Upper lobe of right lung (tissue), 1 donor: ENCODE results near the gene CHIT1. TPM values are rescaled to one million over a fixed set of nuclear protein-coding genes. Genes with fewer than 3 reads are reported as not detected.

Source experiments
- ATAC-seq: fragments of 200-7000 bp; cut with Tn5 transposase; one replicate; pipeline ENCODE4 v1.9.1; 2020; ENCODE audit warnings: mild to moderate bottlenecking, moderate library complexity
- DNase-seq: peaks from one replicate; pipeline ENCODE4 v3.0.0-alpha.2; 2020
- H3K27ac ChIP-seq: fragments of 200-600 bp; one replicate; pipeline ENCODE4 v1.8.0; 2022
- H3K27me3 ChIP-seq: fragments of 200-600 bp; one replicate; pipeline ENCODE4 v1.8.0; 2022; ENCODE audit warnings: mild to moderate bottlenecking
- H3K36me3 ChIP-seq: fragments of 200-600 bp; one replicate; pipeline ENCODE4 v1.8.0; 2022
- H3K4me1 ChIP-seq: fragments of 200-600 bp; one replicate; pipeline ENCODE4 v1.8.0; 2022
- H3K4me3 ChIP-seq: fragments of 200-600 bp; one replicate; pipeline ENCODE4 v1.8.0; 2022; ENCODE audit warnings: mild to moderate bottlenecking
- H3K9me3 ChIP-seq: fragments of 200-600 bp; one replicate; pipeline ENCODE4 v1.8.0; 2022
- CTCF ChIP-seq: fragments of 200-600 bp; IDR thresholded peaks from one replicate; pipeline ENCODE4 v1.8.0; 2022; ENCODE audit warnings: antibody characterized with exemption
- intact Hi-C: fragments of 100-400 bp; cut with DNase I; formaldehyde crosslinking; loops from one replicate; pipeline ENCODE4 v1.11.0; 2022
- total RNA-seq: library from RNA; stranded (reverse); fragmentation: NEBNext Ultra II Directional; extraction: Animal tissue kit (Norgen Biotek cat#: 25700); gene quantifications from one replicate; pipeline ENCODE4 v1.2.1, GENCODE V29; 2021
- donor health status: DM: no; HTN: yes; CAD: no; lungs with severe emphysema.

The CHIT1 gene
- total RNA-seq, 1 donor from 2014 or later = 751 TPM

DNA sequence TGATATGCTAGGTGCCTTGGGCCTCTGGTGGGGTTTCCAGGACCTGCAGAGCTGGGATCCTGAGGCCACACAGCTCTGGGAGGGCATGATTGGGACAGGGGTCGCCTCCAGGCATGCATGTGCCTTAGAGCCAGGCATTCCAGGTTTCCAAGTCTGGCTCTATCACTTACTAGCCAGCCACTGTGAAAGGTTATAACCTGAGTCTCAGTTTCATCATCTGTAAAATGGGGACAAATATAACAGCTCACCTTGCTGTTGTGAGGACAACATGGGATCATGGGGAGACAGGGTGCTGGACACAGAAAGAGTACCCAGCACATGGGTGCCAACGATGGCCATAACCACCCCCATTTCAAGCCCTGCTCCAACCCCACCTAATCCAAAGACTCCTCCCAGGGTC is 45.6 kb downstream of the CHIT1 start:
- intact Hi-C loops = no loop called here
- DNase-seq (no peak), ATAC-seq (no peak)
- no peaks in the 10 kb centered on the region for H3K27me3 ChIP-seq
- no peaks in the 10 kb centered on the region for H3K36me3 ChIP-seq
- H3K27ac ChIP-seq = no peak overlapping the region
- peaks cover 6% of the 10 kb centered on the region for H3K4me1 ChIP-seq
- H3K9me3 ChIP-seq = no peaks in the 10 kb centered on the region
- H3K4me3 ChIP-seq = no peak overlapping the region
- TF ChIP-seq CTCF = no peak

- DNase-seq (peak; percentile 20), ATAC-seq (no peak)
- Histone ChIP-seq H3K4me1 (peaks cover 6% of the 10 kb centered on the region), H3K27ac (no peak overlapping the region), H3K4me3 (no peak overlapping the region), H3K9me3 (no peaks in the 10 kb centered on the region), H3K36me3 (no peaks in the 10 kb centered on the region), H3K27me3 (no peaks in the 10 kb centered on the region)
- intact Hi-C loops = no loop called here
- no peak for TF ChIP-seq CTCF
Observed at GRCh38 chr1:203182387-203182953, 47.0 kb downstream of the CHIT1 start.

GRCh38 chr1:203181586-203182386 is 47.7 kb downstream of the CHIT1 start:
- ATAC-seq (no peak), DNase-seq (peak; percentile 60)
- TF ChIP-seq CTCF = no peak
- intact Hi-C loops = no loop called here
- H3K27me3 ChIP-seq = no peaks in the 10 kb centered on the region
- no peaks in the 10 kb centered on the region for H3K9me3 ChIP-seq
- H3K27ac ChIP-seq = no peak overlapping the region
- H3K4me1 ChIP-seq = peaks cover 6% of the 10 kb centered on the region
- H3K4me3 ChIP-seq = no peak overlapping the region
- no peaks in the 10 kb centered on the region for H3K36me3 ChIP-seq

- Histone ChIP-seq H3K4me1 (peaks cover 4% of the 10 kb centered on the region), H3K27me3 (no peaks in the 10 kb centered on the region), H3K36me3 (no peaks in the 10 kb centered on the region), H3K9me3 (no peaks in the 10 kb centered on the region), H3K4me3 (no peak overlapping the region), H3K27ac (no peak overlapping the region)
- peak; percentile 19 for DNase-seq
- no peak for ATAC-seq
- no peak for TF ChIP-seq CTCF
- intact Hi-C loops = no loop called here
Observed at GRCh38 chr1:203180611-203181330, 48.7 kb downstream of the CHIT1 start.

DNA sequence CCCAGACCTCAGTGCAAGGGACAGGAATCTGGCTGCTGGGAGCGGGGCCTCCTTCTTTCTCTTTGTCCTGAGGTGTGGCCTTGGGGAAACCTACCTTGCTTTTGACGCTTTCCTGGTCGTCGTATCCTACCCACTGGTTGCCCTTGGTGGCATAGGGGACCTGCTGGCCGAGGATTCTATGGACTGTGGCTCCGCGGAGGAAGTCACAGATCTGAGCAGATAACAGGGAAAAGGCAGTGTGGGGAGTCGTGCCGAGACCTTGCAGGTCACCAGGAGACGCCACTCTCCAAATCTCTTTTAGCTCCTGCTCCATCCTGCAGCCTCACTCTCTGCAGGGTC is 49.8 kb downstream of the CHIT1 start:
- Histone ChIP-seq H3K9me3 (no peaks in the 10 kb centered on the region), H3K27ac (no peak overlapping the region), H3K4me3 (no peak overlapping the region), H3K4me1 (peaks cover 7% of the 10 kb centered on the region), H3K36me3 (no peaks in the 10 kb centered on the region), H3K27me3 (no peaks in the 10 kb centered on the region)
- DNase-seq (no peak), ATAC-seq (no peak)
- intact Hi-C loops = no loop called here
- TF ChIP-seq CTCF = no peak
